DND-41 (cell line): ENCODE data around the gene BRD3.

ENCODE experiments used
- ATAC-seq: fragments of 200-7000 bp; cut with Tn5 transposase; 3 replicates; pipeline ENCODE4 v1.9.1; 2021; ENCODE audit warnings: low read depth; ENCODE audit not compliant: insufficient read depth
- DNase-seq: peaks from one replicate; pipeline ENCODE4 v3.0.0-alpha.2; 2020
- H2AFZ ChIP-seq: 2 replicates; pipeline ENCODE4 v1.6.0; 2012; ENCODE audit warnings: low read depth, low read length
- H3K27ac ChIP-seq: 2 replicates; pipeline ENCODE4 v1.5.1; 2012; ENCODE audit warnings: low read length, inconsistent platforms
- H3K27me3 ChIP-seq: fragments of 200-600 bp; sonication (generic); 2 replicates; pipeline ENCODE4 v1.6.0; 2012; ENCODE audit warnings: low read length, mild to moderate bottlenecking, inconsistent platforms; ENCODE audit not compliant: insufficient read depth, poor library complexity
- H3K36me3 ChIP-seq: 2 replicates; pipeline ENCODE4 v1.5.1; 2012; ENCODE audit warnings: low read length, inconsistent platforms; ENCODE audit not compliant: insufficient read depth
- H3K4me1 ChIP-seq: 2 replicates; pipeline ENCODE4 v1.5.1; 2012; ENCODE audit warnings: mild to moderate bottlenecking, low read length; ENCODE audit not compliant: insufficient read depth
- H3K4me2 ChIP-seq: 2 replicates; pipeline ENCODE4 v1.6.0; 2012; ENCODE audit warnings: mild to moderate bottlenecking, moderate library complexity, low read length, inconsistent platforms; ENCODE audit not compliant: insufficient read depth
- H3K4me3 ChIP-seq, 2 experiments: fragments of 200-600 bp in 1 of 2; shearing (Covaris generic) in 1 of 2; 2 replicates each; pipeline ENCODE4 v1.5.1; 2012 to 2016; ENCODE audit warnings: inconsistent platforms in 2 of 2, low read length in 2 of 2, mild to moderate bottlenecking in 2 of 2, low read depth in 1 of 2, moderate library complexity in 1 of 2
- H3K79me2 ChIP-seq: 2 replicates; pipeline ENCODE4 v1.6.0; 2012; ENCODE audit warnings: low read length, inconsistent platforms; ENCODE audit not compliant: insufficient read depth
- H3K9ac ChIP-seq: 2 replicates; pipeline ENCODE4 v1.6.0; 2012; ENCODE audit warnings: low read depth, mild to moderate bottlenecking, inconsistent platforms, low read length, moderate library complexity
- H3K9me3 ChIP-seq: 2 replicates; pipeline ENCODE4 v1.5.1; 2012; ENCODE audit warnings: low read length, moderate library complexity, mild to moderate bottlenecking, inconsistent platforms; ENCODE audit not compliant: insufficient read depth, severe bottlenecking
- H4K20me1 ChIP-seq: 2 replicates; pipeline ENCODE4 v1.6.0; 2012; ENCODE audit warnings: low read length; ENCODE audit not compliant: insufficient read depth
- EZH2 ChIP-seq: IDR thresholded peaks from 3 replicates; pipeline ENCODE4 v1.6.1; 2012; ENCODE audit warnings: borderline replicate concordance, low read depth, mild to moderate bottlenecking, moderate library complexity, low read length, inconsistent platforms; ENCODE audit not compliant: severe bottlenecking
- TF ChIP-seq, protein P1 (sequence below): IDR thresholded peaks from 2 replicates; pipeline ENCODE4 v1.5.1; 2012; ENCODE audit warnings: borderline replicate concordance, low read length, moderate library complexity, mild to moderate bottlenecking; ENCODE audit not compliant: poor library complexity, severe bottlenecking; ENCODE audit errors: extremely low read depth

The BRD3 gene

DNA sequence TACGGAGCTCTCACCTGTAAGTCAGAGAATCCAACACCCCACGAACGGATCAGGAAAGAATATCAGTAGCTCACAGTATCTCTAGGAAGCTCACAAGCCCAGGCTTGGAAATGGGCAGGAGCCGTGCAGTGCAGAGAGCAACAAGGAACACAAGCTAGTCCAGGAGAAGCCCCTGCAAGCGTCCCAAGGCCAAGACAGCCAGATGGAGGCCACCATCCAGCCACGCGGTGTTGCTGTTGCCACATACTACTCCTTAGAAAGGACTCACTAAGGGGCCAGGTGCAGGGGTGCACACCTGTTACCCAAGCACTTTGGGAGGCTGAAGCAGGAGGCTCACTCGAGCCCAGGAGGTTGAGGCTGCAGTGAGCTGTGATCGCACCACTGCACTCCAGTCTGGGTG lies 60.3 kb downstream of the BRD3 start:
- H3K9me3 ChIP-seq = peaks cover 7% of the 10 kb centered on the region
- no peak overlapping the region for H3K27ac ChIP-seq
- H2AFZ ChIP-seq = no peak overlapping the region
- no peak overlapping the region for H3K9ac ChIP-seq
- H3K4me3 ChIP-seq = no peak overlapping the region
- no peaks in the 10 kb centered on the region for H3K27me3 ChIP-seq
- no peaks in the 10 kb centered on the region for H3K36me3 ChIP-seq
- DNase-seq = no peak
- no peaks in the 10 kb centered on the region for H3K79me2 ChIP-seq
- TF ChIP-seq, protein P1, sequence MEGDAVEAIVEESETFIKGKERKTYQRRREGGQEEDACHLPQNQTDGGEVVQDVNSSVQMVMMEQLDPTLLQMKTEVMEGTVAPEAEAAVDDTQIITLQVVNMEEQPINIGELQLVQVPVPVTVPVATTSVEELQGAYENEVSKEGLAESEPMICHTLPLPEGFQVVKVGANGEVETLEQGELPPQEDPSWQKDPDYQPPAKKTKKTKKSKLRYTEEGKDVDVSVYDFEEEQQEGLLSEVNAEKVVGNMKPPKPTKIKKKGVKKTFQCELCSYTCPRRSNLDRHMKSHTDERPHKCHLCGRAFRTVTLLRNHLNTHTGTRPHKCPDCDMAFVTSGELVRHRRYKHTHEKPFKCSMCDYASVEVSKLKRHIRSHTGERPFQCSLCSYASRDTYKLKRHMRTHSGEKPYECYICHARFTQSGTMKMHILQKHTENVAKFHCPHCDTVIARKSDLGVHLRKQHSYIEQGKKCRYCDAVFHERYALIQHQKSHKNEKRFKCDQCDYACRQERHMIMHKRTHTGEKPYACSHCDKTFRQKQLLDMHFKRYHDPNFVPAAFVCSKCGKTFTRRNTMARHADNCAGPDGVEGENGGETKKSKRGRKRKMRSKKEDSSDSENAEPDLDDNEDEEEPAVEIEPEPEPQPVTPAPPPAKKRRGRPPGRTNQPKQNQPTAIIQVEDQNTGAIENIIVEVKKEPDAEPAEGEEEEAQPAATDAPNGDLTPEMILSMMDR = no peak
- TF ChIP-seq EZH2 = no peak
- no peaks in the 10 kb centered on the region for H3K4me1 ChIP-seq
- H4K20me1 ChIP-seq = no peaks in the 10 kb centered on the region
- no peak overlapping the region for H3K4me2 ChIP-seq
- ATAC-seq = no peak

GRCh38 chr9:134007150-134007549 lies 60.7 kb downstream of the BRD3 start:
- ATAC-seq = no peak

GRCh38 chr9:134005381-134005780 lies 62.4 kb downstream of the BRD3 start:
- no peak for TF ChIP-seq EZH2
- no peak overlapping the region for H3K4me2 ChIP-seq
- H3K27me3 ChIP-seq = no peaks in the 10 kb centered on the region
- H3K79me2 ChIP-seq = no peaks in the 10 kb centered on the region
- H3K27ac ChIP-seq = no peak overlapping the region
- ATAC-seq (no peak), DNase-seq (no peak)
- no peaks in the 10 kb centered on the region for H3K36me3 ChIP-seq
- H3K4me3 ChIP-seq = no peak overlapping the region
- no peaks in the 10 kb centered on the region for H4K20me1 ChIP-seq
- no peaks in the 10 kb centered on the region for H3K9me3 ChIP-seq
- no peaks in the 10 kb centered on the region for H3K4me1 ChIP-seq
- H3K9ac ChIP-seq = no peak overlapping the region
- H2AFZ ChIP-seq = no peak overlapping the region

More at GRCh38 chr9:134007150-134007549, 60.7 kb downstream of the BRD3 start:
- no peaks in the 10 kb centered on the region for H4K20me1 ChIP-seq
- no peak overlapping the region for H3K4me2 ChIP-seq
- H3K27me3 ChIP-seq = no peaks in the 10 kb centered on the region
- peaks cover 7% of the 10 kb centered on the region for H3K9me3 ChIP-seq
- H3K27ac ChIP-seq = no peak overlapping the region
- H3K36me3 ChIP-seq = no peaks in the 10 kb centered on the region
- no peak overlapping the region for H3K4me3 ChIP-seq
- no peak overlapping the region for H3K9ac ChIP-seq
- no peaks in the 10 kb centered on the region for H3K79me2 ChIP-seq
- DNase-seq = no peak
- no peaks in the 10 kb centered on the region for H3K4me1 ChIP-seq
- TF ChIP-seq, protein P1 = no peak
- no peak for TF ChIP-seq EZH2
- no peak overlapping the region for H2AFZ ChIP-seq

GRCh38 chr9:134004881-134005280 lies 62.9 kb downstream of the BRD3 start:
- H3K4me2 ChIP-seq = no peak overlapping the region
- H3K27me3 ChIP-seq = no peaks in the 10 kb centered on the region
- no peak overlapping the region for H2AFZ ChIP-seq
- H4K20me1 ChIP-seq = no peaks in the 10 kb centered on the region
- ATAC-seq (no peak), DNase-seq (no peak)
- no peaks in the 10 kb centered on the region for H3K4me1 ChIP-seq
- no peaks in the 10 kb centered on the region for H3K79me2 ChIP-seq
- no peaks in the 10 kb centered on the region for H3K9me3 ChIP-seq
- H3K36me3 ChIP-seq = no peaks in the 10 kb centered on the region
- H3K9ac ChIP-seq = no peak overlapping the region
- no peak for TF ChIP-seq EZH2
- TF ChIP-seq, protein P1 = no peak
- H3K4me3 ChIP-seq = no peak overlapping the region
- no peak overlapping the region for H3K27ac ChIP-seq
